HG03280 (cell line): Measurements from ENCODE around the gene HOXB6.

ENCODE experiments used
- ATAC-seq: cut with Tn5 transposase; IDR thresholded peaks from one replicate; pipeline ENCODE4 v1.9.1; 2021; ENCODE audit warnings: mild to moderate bottlenecking, moderate library complexity; ENCODE audit not compliant: unreplicated experiment

Gene HOXB6

DNA sequence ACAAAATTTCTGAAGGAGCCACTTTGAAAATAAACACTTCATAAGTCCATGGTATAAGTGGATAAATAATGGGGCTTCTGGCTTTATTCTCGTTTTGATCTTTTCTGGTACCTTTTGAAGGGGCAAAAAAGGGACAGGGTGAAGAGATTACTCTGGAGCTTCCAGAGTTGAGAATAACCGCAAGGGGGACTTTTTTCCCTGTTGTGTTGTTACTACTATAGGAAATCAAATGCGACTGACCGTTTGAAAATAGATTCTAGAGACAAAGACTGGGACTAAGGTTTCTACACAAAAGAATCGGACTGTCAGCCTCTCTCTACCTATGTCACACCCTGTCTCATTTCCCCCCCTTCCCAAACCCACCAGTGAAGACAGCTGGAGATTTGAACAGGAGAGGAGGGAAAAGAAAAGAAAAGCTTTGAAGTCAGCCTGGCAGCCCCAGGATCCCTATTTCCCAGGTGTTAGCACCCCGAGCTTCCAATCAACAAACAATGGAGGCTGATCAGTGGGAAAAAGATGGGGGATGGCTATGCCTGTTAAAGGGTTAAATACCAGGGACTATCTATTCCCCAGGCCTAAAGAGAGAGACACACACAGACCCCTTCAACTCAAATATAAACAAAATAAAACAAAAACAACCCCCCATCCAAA, 35.0 kb downstream of the HOXB6 start:
- no peak for ATAC-seq

DNA sequence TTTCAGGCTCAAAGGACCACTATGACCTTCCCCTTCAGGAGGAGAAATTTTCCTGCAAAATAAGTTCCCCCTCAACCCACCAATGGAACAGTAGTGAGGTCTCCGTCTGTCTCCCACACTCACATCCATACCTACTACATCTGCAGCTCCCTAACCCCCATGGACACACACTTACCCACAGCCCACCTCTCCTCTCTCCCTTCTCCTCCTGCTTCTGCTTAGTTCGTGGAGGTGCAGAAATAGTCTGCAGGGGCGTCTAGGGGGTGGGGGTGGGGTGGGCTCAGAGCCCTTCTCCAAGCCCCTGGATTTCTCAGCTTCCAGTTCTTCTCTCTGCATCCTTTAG, 35.6 kb downstream of the HOXB6 start:
- no peak for ATAC-seq

DNA sequence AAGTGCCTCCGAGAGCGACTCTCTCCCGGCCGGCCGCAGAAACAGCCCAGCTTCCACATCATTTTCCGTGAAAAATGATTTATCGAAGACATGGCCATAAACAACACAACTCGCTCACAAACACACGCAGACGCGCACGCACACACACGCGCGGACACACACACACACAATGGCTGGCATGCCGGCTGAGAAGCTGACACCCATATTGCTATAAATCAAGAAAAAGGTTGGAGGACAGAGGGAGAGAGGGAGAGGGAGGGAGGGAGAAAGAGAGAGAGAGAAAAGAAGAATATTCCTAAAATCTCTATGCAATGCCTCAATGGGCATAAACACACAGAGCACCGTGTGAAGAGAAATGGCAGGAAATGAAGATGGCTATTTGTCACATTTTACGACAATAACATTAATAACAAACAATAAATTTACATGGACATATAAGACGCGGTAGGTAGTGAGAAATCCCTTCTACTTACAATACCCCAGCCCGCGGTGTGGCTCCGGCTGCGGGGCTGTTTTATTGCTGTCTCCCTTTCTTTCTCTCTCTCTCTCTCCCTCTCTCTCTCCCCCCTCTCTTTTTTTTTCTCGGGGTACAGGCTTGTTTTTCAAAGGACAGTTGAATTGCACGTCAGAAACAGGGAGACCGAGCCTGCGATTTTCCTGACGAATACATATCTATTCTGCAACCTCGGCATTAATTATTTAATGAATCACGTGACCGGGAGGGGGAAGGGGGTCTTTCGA, 36.1 kb downstream of the HOXB6 start:
- ATAC-seq, result no peak

DNA sequence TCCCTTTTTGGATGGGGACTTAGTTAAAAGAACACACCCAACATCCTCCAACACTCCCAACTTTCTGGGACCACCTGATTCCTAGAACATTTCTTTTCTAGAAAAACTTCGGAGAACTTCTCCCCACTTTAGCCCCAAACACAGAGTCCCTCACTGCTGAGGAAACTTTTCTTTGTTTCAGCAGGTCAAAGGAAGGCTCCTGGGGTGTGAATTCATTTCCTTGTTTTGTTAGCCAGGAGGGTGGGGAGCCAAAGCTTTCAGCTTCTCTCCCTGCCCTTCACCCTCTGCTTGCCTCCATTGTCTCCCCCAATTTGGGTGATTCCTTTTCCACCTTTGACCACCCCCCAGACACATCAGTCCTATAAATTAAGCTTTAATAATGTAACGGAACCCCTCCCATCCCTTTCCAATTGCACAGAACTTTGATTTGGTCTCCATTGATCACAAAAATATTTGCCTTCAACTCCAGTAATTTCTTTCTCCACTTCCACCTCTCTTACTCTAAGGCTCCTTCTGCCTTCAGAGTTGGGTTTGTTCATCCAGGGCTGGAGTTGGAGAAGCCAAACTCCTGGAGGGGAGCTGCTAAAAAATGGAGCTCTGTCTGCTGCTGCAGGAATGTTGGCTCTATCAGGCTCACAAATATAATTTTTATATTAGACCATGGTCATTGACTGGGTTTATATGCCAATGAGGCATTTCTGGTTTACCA, 37.0 kb downstream of the HOXB6 start:
- ATAC-seq, result no peak

DNA sequence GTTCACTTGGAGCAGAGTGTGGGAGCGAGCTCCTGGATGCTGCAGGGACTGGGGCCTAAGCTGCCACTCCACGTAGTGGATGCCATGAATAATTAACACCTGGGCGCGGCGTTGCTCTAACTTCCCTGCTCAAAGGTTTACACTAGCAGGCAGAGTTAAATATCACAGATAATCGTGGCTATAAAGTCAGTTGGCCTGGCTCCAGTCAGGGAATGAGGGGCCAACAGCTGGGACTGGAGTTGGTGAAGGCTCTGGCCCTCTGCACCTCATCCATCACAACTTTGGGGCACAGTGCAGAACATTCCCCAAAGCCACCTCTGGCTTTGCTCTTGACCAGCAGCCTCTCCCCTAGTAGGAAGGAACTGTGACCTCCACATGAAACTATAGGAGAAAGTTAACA, 37.6 kb downstream of the HOXB6 start:
- ATAC-seq, result no peak

DNA sequence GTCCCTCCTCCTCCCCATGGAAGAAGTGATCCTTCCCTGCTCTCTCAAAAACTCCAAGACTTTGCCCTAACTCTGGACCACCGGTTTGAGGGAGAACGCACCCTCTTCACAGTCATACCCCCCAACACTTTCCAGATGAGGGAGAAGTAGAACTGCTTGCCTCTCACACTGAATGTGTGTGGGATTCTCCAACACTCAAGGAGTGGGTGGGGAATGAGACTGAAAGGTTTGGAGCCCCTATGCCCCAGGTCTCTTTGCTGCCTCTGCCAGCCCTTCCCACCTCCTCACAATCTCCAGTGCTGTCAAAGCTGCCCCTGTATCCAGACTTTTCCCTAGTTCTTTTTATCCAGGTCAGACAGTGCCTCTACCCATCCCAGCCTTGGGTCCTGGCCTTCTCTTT, 38.1 kb downstream of the HOXB6 start:
- ATAC-seq, result no peak

DNA sequence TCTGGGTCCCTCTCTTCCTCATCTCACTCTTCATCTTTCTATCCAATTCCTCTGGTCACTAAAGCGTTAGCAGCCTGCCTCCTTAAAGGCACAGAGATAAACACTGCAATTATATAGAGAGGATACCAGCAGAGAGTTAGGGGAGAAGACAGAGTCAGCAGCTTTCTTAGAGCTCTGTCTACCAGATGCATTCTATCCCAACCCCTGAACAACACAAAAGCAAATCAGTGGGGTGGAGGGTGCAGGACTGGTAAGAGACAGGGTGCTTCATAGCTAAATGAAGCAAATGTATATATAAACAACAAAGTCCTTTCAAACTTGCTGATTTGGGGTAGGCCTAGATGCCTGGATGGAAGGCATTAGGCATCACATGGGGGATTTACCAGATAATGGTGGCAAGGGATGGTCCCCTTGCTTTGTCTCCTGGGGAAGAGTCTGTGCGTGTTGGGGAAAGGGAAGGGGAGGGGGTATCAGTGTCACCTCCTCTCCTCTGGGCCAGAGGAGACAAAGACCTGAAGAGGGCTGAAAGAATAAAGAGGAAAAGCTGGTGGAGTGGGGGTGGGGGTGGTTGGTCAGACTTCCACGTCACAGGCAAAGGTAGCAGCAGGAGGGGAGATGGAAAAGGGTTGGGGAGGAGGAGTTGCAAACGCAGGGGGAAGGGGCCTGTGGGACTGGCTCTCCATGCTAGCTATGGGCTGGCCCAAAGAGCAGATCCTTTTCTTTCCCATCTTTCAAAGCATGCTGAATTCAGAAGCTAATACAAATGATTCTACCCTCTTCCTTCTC, 38.7 kb downstream of the HOXB6 start:
- no peak for ATAC-seq

DNA sequence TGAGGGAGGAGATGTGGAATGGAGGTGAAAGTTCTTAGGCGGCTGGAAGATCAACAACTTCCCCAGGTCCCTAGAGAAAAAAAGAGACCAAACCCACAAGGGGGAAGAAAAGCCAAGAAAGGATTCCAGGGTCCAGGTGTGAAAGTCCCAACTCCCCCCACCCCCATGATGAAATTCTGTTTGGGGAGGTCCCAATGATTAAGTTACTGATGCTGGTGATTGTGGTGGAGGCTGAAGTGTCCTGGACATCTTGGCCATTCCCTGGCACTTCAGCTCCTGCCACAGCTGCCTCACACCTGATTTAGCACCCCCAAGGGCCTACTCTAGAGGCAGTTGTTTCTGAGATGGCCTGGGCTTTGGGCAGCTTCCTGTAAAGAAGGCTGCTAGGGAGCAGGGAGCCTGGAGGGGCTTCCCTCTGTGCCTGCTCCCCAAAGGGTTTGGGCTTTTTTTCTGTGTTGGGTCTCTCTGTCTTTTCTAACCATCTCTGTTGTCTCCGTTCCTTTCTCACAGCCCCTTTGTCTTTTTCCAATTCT, 39.7 kb downstream of the HOXB6 start:
- no peak for ATAC-seq

DNA sequence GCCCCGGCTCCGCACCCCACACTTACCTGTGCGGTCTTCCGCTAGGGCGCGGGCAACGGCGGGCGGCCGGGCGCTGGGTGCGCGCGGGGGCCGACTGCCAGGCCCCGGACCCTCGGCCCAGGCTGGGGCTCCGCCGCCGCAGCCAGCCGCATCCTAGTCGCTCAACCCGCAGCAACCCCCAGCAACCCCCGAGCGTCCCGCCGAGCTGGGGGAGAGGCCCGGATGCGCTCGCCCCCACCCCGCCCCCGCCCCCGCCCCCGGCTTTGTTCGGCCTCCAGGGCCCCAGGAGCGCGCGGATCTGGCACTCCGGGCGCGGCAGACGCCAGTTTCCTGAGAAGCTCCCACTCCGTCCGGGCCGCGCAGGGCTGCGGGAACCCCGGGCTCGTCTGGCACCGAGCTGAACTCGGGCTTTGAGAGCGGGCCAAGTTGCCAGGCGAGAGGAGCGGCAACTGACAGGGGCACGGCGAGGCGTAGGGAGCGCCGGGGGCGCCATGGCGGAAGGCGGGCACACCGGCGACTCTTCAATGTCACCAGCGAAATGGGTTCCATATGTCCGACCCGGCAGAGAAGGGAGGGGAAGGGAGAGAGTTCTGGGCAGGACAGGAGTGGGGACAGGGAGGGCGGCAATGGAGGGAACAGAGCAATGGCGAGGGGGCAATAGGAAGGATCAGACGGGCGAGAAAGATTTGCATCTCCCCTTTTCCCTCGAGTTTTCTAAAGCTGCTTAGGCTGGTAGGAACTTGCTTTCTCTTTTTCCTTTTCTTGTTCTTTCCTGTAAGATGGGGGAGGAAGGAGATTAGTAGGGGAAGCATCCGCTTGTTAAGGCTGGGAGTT, 40.4 kb downstream of the HOXB6 start:
- ATAC-seq, result no peak

DNA sequence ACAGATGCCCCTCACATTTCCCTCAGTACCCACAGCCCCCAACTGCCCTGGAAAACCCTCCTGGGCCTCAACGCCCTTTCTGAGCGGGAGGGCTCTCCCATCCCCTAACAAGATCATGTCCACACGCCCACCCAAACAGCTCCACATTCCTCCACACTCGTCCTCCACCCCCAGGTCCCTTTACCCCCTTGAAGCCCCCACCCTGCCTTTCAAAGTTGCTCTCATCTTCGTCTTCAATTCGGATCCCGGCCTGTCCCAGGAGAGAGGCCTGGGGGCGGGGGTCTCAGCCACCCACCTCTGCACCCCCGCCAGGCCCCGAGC, 41.0 kb downstream of the HOXB6 start:
- no peak for ATAC-seq

DNA sequence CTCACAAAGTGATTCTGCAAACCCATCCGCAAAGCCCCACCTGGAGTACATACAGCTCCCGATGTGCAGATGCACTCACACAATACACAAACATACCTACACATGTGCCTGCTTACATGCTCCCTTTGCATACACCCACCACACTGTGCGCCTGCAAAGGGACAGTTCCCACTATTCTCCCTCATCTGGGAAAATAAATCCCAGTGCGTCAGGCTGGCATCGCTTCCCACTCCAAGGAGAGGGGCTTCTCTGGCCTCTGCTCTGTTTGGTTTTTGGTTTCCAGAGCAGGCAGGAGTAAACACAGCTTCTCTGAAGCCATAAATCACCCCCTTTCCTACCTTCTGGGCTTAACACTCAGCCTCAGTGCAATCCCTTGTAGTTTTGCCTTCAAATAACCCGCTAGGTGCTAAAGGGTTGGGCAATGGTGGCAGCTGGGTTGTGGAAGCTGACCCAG, 41.4 kb downstream of the HOXB6 start:
- ATAC-seq, result no peak

DNA sequence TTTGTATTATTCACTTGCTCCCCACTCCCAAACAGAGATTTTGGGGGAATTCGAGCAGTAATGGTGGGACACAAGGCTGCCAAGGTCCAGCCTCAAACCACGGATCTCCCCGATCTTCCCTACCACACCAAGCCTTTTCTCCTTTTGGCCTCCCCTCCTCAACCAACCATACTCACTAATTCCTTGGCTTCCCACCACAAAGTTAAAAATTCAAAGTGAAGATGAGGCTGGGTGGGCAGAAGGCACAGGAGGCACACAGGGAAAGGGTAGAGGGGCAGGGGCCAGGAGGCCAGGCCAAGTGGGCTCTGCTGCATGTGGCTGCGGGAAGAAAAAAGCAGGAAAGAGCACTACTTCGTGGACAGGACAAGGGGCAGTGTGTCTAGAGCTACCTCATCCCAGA, 41.9 kb downstream of the HOXB6 start:
- no peak for ATAC-seq

DNA sequence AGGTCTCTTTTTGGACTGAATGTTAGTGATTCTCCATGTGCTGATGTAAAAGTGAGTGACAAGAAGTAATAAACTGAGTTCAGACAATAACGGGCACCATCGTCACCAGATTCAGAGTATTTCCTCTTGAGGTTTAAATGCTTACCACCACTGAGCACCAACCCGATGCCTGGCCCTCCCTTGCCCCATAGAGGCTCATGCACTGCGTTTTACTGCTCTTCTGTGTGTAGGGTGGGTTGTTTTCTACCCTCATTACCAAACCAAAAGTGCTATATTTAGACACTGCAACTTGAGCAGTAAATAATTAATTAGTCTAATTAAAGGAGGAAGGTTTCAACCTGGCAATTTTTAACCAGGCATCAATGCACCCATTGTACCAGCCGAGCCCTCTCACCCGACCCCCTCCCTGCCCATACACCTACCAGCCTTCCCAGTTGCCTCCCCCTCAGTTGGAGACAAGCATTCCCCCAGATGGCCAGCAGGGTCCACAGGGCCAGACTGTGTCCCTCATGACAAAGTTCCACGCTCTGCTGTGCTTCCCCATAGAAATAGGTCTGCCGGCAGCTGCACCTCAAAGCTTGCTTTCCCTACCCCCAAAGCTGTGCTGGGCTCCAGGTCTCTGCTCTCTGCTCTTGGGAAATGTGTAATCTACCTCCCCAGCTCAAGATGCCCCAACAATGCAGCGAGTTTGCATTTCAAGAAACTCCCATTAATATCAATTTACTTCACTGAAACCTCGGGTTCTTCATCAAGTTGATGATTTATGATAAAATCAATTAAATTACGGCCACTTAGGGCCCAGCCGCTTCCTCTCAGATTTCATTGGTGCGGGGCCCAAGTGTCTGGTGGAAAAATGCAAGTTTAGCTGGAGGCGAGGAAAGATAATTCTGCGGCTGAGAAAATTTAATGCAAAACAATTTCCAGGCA, 42.6 kb downstream of the HOXB6 start:
- ATAC-seq, result no peak

DNA sequence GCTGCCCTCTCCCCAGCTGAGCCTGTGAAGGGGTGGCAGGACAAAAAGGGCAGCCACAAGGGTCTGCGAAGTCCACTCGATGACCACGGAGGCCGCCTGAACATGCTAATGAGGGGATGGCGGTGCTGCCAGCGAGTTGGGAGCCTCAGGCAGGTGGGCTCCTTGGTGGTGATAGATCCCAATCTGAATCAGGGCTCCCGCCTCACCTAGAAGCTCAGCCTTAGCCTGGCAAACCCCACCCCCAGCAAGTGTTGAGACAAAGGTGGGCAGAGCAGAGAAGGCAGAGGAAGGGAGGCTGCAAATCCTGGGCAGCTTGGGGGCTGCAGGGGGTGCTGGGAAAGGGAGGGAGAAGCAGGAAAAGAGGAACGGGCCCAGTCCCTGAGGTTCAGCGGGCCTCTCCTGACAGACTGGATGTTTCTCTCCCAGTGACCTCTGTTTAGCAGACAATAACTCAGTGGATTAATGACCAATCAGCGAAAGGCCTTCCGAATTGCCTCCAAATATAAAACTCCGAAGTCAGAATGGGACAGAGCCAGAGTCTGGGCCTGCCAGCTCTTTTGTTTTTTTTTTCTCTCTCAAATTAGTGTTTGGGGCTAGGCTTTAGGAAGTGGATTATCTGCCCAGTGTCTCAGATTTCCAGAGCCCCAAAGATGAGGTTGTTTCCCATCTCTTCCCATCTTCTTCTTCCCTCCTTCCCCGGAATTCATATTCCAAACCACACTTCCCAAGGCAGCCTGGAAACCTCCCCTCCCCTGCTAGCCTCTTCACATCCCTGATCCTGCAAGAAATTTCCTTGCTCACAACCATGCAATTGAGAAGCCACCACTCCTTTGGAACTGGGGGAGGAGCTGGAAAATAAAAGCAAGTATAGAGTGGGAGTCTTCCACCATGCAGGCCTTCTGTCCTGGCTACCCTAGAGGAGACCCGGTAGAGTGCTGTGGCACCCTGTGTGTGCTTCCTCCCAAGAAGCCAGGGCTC, 44.7 kb downstream of the HOXB6 start:
- ATAC-seq, result no peak

DNA sequence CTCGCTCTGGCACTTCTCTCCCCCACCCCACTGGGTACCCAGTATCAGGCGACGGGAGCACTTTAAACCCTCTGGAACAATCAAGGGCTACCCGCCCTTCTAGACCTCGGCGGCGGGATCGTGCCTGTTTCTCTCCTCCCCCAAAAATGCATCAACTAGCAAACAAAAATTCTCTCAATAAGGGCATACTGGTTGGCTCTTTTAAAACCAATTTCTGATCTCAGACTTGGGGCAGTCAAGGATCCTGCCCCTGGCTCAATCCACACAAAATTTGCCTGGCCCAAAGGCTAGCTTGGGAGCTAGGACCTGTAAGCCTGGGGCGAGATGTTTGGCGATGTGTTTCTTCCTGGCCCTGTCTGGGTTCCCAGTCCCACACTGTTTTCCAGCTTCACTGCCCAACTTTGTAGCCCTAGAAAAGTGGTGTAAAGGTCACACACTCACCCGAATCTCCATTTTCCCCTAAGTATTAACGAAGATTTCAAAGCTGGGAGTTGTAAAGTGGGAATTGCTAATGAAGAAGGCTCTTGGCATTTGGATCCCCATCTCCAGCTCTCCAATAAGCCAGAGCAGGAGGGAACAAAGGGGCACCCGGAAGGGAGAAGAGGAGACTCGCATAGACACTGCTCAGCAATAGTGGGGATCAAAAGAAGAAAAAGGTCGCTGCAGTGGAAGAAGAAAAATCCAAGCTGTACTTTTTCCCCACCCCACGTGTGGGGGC, 45.5 kb downstream of the HOXB6 start:
- ATAC-seq, result no peak

DNA sequence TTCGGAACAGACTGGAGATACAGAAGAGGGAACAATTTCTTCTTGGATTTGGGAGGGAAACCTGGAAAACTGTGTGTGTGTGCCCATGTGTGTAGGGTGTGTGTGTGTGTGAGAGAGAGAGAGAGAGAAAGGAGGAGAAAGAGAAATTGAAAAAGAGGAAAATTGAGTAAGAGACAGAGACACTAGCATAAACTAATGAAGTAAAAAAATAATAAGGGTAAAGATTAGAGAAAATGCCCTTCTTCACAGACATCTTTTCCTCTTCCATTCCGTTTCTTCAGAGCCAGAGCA, 46.0 kb downstream of the HOXB6 start:
- ATAC-seq, result no peak

DNA sequence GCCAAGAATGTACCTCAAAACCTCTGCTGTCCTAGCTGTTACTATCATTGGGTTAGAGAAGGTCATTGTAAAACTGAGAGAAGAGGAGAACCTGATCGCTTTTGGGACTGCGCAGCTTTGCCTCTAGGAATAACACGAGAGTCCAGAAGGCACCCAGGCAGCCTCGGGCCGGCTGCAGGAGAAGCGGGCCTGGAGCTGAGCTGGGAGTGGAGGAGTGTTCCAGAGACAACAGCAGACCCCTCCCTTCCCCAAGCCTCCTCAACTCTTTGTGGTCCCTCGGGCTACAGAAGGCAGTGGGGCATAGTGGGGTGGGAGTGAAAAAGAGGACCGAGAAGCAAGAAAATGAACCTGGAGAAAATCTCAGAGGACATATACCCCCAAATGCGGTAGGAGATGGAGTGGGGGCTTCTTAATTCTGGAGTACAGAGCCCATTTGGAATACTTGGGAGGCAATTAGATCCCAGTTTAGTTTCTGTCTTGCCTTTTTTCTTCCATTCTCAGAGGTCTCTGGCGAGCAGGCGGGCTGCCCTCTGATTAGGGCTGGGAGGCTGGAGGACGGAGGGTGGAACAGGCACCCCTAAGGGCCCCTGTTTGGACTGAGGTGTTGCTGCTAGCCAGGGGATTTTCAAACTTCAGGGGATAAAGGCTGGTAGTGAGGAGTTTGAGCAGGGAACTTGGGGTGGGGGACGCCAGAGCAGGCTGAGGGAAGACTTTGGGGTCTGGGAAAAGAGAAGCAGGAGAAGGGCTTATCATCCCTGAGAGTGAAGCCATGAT, 46.5 kb downstream of the HOXB6 start:
- ATAC-seq, result no peak
